ENCODE data around the gene AP3S2. TPM values are rescaled to one million over a fixed set of nuclear protein-coding genes. Genes with fewer than 3 reads are reported as not detected.

Gene AP3S2
- total and polyA plus RNA-seq, 2 of the 4 experiments (the other 2 are of a cell fraction), result 12.6 to 34.1 TPM

- dilution Hi-C loops (cut with HindIII; ENCODE audit: low sequenced_read_pairs, unreplicated experiment) (no loop called here), intact Hi-C loops (cut with micrococcal nuclease) (no loop called here), in situ Hi-C loops (cut with MboI; ENCODE audit: low sequenced_read_pairs) (loop anchor here (5.0 kb wide), 1 partner anchor 119 kb away; no protein-coding TSS in a partner anchor)
- H3K23ac ChIP-seq (ENCODE audit: low read depth, low read length), result no peak overlapping the region
- ATAC-seq (ENCODE audit: low read depth), result no peak
- no peaks in the 10 kb centered on the region for H3K4me1 ChIP-seq (ENCODE audit: control insufficient read depth, insufficient read depth, low read length)
- no peak for DNase-seq
- TF ChIP-seq USF2 (IDR thresholded peaks at IDR 0.05; ENCODE audit: low read depth, low read length) (no peak), ELK1 (IDR thresholded peaks at IDR 0.05; ENCODE audit: borderline replicate concordance, low read depth, low read length) (no peak), MAFK (IDR thresholded peaks at IDR 0.05; ENCODE audit: low read depth, low read length) (no peak)
- H4K5ac ChIP-seq (ENCODE audit: low read depth, low read length), result no peak overlapping the region
- POLR2A ChIA-PET (ENCODE audit: unreplicated experiment), result no interaction called here
- no peaks in the 10 kb centered on the region for H4K20me1 ChIP-seq (ENCODE audit: insufficient read depth, low read length)
- H2BK5ac ChIP-seq (ENCODE audit: low read depth, low read length, poor library complexity, severe bottlenecking), result no peak overlapping the region
- H3K4me2 ChIP-seq (ENCODE audit: low read depth, low read length), result no peak overlapping the region
- no peaks in the 10 kb centered on the region for H3K27me3 ChIP-seq (ENCODE audit: control insufficient read depth, insufficient read depth, low read length)
- H3K18ac ChIP-seq (ENCODE audit: low read depth, low read length), result no peak overlapping the region
- no peak overlapping the region for H3K14ac ChIP-seq (replicated peaks; ENCODE audit: low read depth, low read length)
- no peak overlapping the region for H3K4ac ChIP-seq (ENCODE audit: low read depth, low read length)
- no peak overlapping the region for H2AK5ac ChIP-seq (ENCODE audit: low read depth, low read length)
- no peak overlapping the region for H2BK20ac ChIP-seq (ENCODE audit: low read depth, low read length)
- no peak overlapping the region for H4K91ac ChIP-seq (ENCODE audit: insufficient read depth, low read depth, low read length)
- H2BK120ac ChIP-seq (ENCODE audit: low read depth, low read length), result no peak overlapping the region
- H4K8ac ChIP-seq (ENCODE audit: low read depth in 2 of 2, low read length in 2 of 2), result no peak overlapping the region
- no peak overlapping the region for H2AK9ac ChIP-seq (replicated peaks; ENCODE audit: low read depth, low read length, poor library complexity)
- 80% methylated on average over 1 of the region's 4 CpGs; no CpG with 5 or more reads in 1 of the 2 experiments for WGBS, 2 experiments (ENCODE audit: extremely low coverage in 2 of 2, insufficient read length in 1 of 2)
- H3K9me1 ChIP-seq (ENCODE audit: insufficient read depth, low read length), result 0 out of 2 replicates have a peak, but pooled peaks cover 3% of the 10 kb centered on the region
- no peak overlapping the region for H3K4me3 ChIP-seq (ENCODE audit: insufficient read depth, low read depth, low read length)
- peaks cover 20% of the 10 kb centered on the region for H3K36me3 ChIP-seq (ENCODE audit: control insufficient read depth, insufficient read depth, low read length)
- no peak overlapping the region for H3K56ac ChIP-seq (ENCODE audit: extremely low read depth, insufficient read depth, low read length)
- BruUV-seq (replicated peaks), result no TSS peak
- no peak overlapping the region for H3K9ac ChIP-seq (ENCODE audit: low read depth, low read length)
- no peak overlapping the region for H3K27ac ChIP-seq (ENCODE audit: insufficient read depth, low read length)
- no peaks in the 10 kb centered on the region for H3K9me3 ChIP-seq (ENCODE audit: control insufficient read depth, insufficient read depth, low read length)
- H3K79me1 ChIP-seq (ENCODE audit: low read depth in 1 of 2, low read length in 2 of 2), result peaks cover 0 to 8% of the 10 kb centered on the region in 2 experiments; a peak in 1 of 4 replicates
- CTCF ChIA-PET, result interaction anchor here (0.5 to 4.3 kb wide), 5 partner anchors 10 to 136 kb away, joined by 3 to 59 read pairs (median 4); no protein-coding TSS in a partner anchor
- H2AFZ ChIP-seq (replicated peaks; ENCODE audit: low read length, poor library complexity), result no peak overlapping the region
- no peak overlapping the region for H2BK15ac ChIP-seq (ENCODE audit: low read depth, low read length)
Observed at GRCh38 chr15:89876396-89877082, 17.3 kb downstream of the AP3S2 start.
